ENCODE results near the gene NRP1.

The NRP1 gene

GRCh38 chr10:33174674-33175434 is 159.6 kb downstream of the NRP1 start:
- DNase-seq, result no peak

GRCh38 chr10:33165911-33166310 is 168.6 kb downstream of the NRP1 start:
- DNase-seq, result no peak

GRCh38 chr10:33164060-33164709 is 170.3 kb downstream of the NRP1 start:
- DNase-seq, result no peak

- no peak for DNase-seq
Measured at GRCh38 chr10:33162248-33162575, 172.3 kb downstream of the NRP1 start.

- DNase-seq, result no peak
Measured at GRCh38 chr10:33161550-33162247, 172.8 kb downstream of the NRP1 start.

GRCh38 chr10:33160151-33160550 is 174.3 kb downstream of the NRP1 start:
- DNase-seq, result no peak

- DNase-seq, result no peak
Measured at GRCh38 chr10:33157103-33157502, 177.4 kb downstream of the NRP1 start.

- peak; percentile 33 for DNase-seq
Measured at GRCh38 chr10:33155720-33156638, 178.5 kb downstream of the NRP1 start.

- no peak for DNase-seq
Measured at GRCh38 chr10:33154590-33154989, 179.9 kb downstream of the NRP1 start.

GRCh38 chr10:33153968-33154327 is 180.5 kb downstream of the NRP1 start:
- no peak for DNase-seq

GRCh38 chr10:33153251-33153967 is 181.1 kb downstream of the NRP1 start:
- DNase-seq, result no peak

GRCh38 chr10:33152750-33153149 is 181.7 kb downstream of the NRP1 start:
- no peak for DNase-seq

- no peak for DNase-seq
Measured at GRCh38 chr10:33152146-33152545, 182.3 kb downstream of the NRP1 start.

GRCh38 chr10:33151344-33151864 is 183.1 kb downstream of the NRP1 start:
- DNase-seq, result no peak

- DNase-seq, result no peak
Measured at GRCh38 chr10:33150889-33151288, 183.6 kb downstream of the NRP1 start.

- no peak for DNase-seq
Measured at GRCh38 chr10:33150146-33150545, 184.3 kb downstream of the NRP1 start.

GRCh38 chr10:33147013-33147310 is 187.5 kb downstream of the NRP1 start:
- no peak for DNase-seq

GRCh38 chr10:33146189-33147012 is 188.1 kb downstream of the NRP1 start:
- no peak for DNase-seq

GRCh38 chr10:33145451-33146188 is 188.8 kb downstream of the NRP1 start:
- DNase-seq, result no peak

GRCh38 chr10:33143160-33143728 is 191.2 kb downstream of the NRP1 start:
- peak; percentile 52 for DNase-seq

Data from activated CD8-positive, alpha-beta memory T cell treated with anti-CD3 and anti-CD28 coated beads, Interleukin-2, amount 50 U/mL, for 4 hours (primary cell).